SKM-1 treated with dmso at 0.1 percent for 144 hours (cell line): ENCODE results near the gene CELF5.
"Not testable (repeated sequence)": the region's sequence is repeated elsewhere in the genome, so short reads cannot be mapped to it uniquely, and the experiment has no call there.

Experiments used
- DNase-seq: peaks from one replicate; lab custom pipeline; 2025; ENCODE audit not compliant: unreplicated experiment; lab: John Stamatoyannopoulos, UW

CELF5 gene

DNA sequence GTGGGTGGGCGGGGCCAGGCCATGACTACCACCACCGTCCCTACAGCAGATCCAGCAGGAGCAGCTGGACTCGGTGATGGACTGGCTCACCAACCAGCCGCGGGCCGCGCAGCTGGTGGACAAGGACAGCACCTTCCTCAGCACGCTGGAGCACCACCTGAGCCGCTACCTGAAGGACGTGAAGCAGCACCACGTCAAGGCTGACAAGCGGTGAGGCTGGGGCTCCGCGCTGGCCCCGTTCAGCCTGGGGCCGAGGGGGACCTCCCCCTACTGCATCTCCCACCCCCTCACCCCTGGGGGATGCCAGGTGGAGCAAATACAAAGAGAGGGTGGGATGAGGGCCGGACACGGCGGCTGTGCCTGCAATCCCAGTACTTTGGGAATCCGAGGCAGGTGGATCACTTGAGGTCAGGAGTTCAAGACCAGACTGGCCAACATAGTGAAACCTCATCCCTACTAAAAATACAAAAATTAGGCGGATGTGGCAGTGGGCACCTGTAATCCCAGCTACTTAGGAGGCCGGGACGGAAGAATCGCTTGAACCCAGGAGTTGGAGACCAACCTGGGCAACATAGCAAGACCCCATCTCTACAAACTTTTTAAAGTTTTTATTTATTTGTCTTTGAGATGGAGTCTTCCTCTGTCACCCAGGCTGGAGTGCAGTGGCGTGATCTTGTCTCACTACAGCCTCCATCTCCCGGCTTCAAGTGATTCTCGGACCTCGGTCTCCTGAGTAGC, 18.1 kb upstream of the CELF5 start:
- no peak for DNase-seq

- DNase-seq: no peak
Measured at GRCh38 chr19:3207461-3208242, 16.8 kb upstream of the CELF5 start.

DNA sequence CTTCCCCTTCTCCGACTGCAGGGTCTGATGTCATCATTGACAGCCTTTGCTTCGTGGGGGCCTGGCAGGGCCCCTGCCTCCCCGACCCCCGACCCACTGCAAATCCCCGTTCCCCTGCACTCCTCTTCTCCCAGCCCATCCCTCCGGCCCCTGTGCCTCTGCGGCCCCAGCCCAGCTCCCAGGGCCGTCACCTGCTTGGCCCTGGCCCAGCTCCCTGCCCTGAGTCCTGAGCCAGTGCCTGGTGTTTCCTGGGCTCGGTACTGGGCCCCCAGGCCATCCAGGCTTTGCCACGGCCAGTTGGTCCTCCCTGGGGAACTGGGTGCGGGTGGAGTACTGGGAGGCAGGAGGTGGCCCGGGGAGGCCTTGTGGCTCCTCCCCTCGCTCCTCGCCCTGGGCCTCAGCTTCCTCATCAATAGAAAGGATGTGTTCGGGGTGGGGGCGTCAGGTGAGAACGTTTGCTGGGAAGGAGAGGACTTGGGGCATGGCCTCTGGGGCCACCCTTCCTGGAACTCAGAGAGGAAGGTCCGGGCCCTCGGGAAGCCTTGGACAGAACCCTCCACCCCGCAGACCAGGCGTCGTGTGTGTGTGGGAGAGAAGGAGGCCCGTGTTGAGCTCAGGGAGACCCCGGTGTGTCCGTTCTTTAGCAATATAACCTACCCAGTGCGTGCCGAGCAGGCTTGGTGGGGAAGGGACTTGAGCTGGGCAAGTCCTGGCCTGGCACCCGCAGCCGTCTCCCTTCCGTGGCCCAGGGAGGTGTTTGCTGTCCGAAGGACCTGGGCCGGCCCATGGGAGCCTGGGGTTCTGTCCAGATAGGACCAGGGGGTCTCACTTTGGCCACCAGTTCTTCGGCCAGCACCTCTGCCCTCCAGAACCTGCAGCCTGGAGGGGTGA, 15.9 kb upstream of the CELF5 start:
- no peak for DNase-seq

DNA sequence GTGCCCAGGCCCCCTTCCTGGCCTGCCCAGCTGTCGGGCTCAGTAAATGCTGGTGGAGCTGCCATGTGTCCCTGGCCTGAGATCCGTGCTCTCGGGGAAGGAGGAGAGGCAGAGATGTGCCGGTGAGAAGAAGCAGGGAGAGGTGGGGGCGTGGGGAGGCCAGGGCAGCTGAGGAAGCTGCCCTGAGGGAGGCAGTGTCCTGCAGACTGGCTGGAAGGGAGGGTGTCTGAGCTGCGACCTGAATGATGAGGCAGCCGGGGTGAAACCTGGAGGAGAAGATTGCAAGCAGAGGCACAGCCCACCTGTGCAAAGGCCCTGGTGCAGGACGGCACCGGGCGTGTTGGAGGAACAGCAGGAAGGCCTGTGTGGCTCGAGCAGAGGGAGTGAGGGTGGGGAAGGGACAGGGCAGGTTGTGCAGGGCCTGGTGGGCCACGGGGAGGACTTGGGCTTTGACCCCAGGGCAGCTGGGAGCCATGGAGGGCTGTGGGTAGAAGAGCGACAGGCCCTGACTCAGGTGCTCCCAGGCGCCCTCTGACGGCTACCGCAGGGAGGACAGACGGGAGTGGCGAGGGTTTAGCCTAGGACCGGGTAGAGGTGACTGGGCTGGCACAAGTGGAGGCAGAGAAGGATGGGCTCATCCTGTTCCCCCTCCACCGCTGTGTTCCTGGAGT, 14.0 kb upstream of the CELF5 start:
- DNase-seq: peak; percentile 67

GRCh38 chr19:3211191-3211590, 13.3 kb upstream of the CELF5 start:
- DNase-seq: no peak

DNA sequence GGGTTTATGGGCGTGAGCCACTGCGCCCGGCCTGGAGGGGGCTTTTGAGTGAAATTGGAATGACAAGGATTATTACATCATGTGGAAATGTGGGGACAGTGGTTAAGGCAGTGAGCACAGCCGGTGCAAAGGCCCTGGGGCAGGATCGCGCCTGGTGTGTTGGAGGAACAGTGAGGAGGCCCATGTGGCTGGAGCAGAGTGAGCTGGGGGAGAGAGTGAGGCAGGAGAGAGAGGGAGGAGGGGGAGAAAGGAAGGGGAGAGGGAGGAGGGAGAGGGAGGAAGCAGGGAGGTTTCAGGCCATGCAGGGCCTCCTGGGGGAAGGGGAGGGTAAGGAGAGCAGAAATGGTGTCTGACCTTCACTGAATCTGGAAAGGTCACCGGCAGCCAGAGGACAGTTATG, 11.3 kb upstream of the CELF5 start:
- DNase-seq: no peak

DNA sequence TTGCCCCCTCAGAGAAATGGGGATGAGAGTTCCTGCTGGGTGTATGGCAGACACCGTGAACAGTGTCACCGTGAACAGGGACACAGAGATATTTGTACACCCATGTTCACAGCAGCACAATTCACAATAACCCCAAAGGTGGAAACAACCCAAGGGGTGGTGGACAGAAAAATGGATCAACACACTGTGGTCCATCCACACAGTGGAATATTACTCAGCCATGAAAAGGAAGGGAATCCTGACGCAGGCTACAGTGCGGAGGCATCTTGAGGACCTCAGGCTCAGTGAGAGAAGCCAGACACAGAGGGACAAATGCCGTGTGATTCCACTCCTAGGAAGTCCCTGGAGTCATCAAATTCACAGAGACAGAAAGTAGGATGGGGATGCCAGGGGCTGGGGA, 7.6 kb upstream of the CELF5 start:
- DNase-seq: no peak

GRCh38 chr19:3220576-3220975, 3.9 kb upstream of the CELF5 start:
- no peak for DNase-seq

GRCh38 chr19:3221576-3221975, 2.9 kb upstream of the CELF5 start:
- DNase-seq: not testable (repeated sequence)

GRCh38 chr19:3222709-3223108, 1.8 kb upstream of the CELF5 start:
- DNase-seq: no peak

- no peak for DNase-seq
Measured at GRCh38 chr19:3225169-3225485, 666 bp downstream of the CELF5 start.

DNA sequence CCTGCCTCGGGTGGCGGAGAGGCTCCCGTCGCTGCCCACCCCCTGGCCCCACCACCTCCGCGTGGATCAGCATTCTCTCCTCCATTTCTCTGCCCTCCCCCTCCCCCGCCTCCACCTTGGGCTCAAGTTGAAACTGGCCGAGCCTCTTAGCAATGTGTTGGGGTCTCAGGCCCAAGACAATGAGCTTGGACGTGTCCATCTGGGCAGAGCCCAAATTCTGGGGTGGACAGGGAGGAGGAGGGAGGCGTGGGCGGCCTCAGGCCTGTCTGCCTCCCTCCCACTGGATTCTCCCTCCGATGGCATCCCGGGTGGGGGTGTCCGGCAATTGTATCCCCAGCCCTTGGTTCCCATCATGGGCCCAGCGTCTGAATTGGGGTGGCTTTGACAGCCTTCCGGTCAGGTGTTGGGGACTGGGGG, 1.2 kb downstream of the CELF5 start:
- no peak for DNase-seq

- DNase-seq: no peak
Measured at GRCh38 chr19:3227054-3227626, 2.7 kb downstream of the CELF5 start.

DNA sequence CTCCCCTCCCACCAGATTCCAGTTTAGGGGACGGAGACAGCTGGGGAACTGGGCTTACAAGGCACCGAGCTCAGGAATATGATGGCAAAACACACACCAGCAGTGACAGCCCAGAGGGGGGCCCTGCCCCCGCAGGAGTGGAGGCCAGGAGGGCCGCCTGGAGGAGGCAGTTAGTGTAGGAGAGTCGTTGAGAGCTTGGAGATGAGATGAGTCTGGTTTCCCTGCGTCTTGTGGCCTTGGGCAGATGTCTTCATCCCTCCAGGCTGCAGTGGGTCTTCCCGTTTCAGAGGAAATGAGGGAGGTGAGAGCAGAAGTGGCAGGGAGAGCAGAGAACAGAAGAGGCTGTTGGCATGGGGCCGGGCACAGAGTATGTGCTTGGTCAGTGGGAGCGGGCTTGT, 4.9 kb downstream of the CELF5 start:
- no peak for DNase-seq

DNA sequence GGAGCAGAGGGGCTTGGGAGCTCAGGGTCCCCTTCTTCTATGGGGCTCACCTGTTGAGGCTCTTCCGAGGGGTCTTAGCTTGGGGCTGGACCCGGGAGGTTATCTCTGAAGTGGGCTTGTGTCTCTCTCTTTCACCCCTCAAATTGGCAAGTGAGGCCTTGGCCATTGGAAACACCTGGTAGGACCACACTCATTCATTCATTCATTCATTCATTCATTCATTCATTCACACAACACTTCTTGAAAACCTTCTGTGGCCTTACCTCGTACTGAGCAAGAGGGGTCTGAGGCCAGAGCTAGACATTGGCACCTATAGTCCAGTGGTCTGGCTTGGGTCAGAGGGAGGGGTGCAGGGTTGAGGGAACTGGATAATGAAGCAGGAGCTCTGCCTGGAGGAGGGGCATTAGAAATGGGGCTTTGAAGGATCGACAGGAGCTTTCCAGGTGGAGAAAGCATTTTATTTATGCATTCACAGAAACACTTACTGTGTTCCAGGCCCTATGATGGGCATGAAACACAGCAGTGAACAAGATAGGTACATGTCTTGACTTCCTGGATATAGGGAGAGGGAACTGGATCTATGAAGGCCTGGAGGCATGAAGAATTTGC, 5.5 kb downstream of the CELF5 start:
- DNase-seq: no peak

DNA sequence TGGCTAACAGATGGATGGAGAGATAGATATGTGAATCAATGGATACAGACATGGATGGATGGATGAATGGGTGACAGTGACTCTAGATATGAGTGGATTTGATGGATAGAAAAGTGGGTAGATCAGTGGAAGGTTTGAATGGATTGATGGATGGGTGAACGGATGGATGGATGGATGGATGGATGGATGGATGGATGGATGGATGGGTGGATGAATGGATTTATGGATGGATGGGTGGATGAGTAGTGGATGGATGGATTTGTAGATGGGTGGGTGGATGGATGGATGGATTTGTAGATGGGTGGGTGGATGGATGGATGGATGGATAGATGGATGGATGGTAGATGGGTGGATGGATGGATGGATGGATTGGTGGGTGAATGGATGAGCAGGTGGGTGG, 6.8 kb downstream of the CELF5 start:
- no peak for DNase-seq

- DNase-seq: no peak
Measured at GRCh38 chr19:3233116-3233515, 8.7 kb downstream of the CELF5 start.

GRCh38 chr19:3233831-3234230, 9.4 kb downstream of the CELF5 start:
- no peak for DNase-seq

DNA sequence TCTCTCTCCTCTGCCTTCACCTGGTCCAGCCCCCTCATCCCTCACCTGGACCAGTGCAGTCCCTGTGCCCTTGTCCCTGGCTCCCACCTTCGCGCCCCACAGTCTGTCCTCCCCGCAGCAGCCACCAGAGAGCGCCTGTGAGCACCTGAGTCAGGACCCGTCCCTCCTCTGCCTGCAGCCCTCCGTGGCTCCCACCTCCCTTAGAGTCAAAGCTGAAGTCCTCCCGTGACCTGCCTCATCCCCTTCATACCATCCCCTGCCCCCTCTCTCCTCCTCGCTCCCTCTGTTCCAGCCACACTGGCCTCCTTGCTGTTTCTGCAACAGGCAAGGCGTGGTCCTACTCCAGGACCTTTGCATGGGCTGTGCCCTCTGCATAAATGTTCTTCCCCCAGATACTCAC, 10.3 kb downstream of the CELF5 start:
- no peak for DNase-seq

DNA sequence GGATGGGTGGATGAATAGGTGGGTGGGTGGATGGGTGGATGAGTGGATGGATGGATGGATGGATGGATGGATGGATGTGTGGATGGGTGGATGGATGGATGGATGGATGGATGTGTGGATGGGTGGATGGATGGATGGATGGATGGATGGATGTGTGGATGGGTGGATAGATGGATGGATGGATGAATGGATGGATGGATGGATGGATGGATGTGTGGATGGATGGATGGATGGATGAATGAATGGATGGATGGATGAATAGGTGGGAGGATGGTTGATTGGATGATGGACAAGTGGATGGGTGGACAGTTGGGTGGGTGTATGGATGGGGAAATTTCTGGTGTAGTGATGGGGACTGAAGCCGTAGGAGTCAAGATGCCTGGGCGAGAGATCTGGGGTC, 11.1 kb downstream of the CELF5 start:
- not testable (repeated sequence) for DNase-seq
